ENCODE measurements around the gene RASA4B. TPM values are rescaled to one million over a fixed set of nuclear protein-coding genes. Genes with fewer than 3 reads are reported as not detected.
A peak's percentile ranks its signal among the peaks of the same experiment; 100 is the strongest.
"Not testable (repeated sequence)": the region's sequence is repeated elsewhere in the genome, so short reads cannot be mapped to it uniquely, and the experiment has no call there.

Gene RASA4B
- total and polyA plus RNA-seq, 10 donors: 16.7 to 50.5 (median 23.6) TPM

- H3K9me3 ChIP-seq; H3K27ac ChIP-seq; intact Hi-C loops (cut with DNase I; ENCODE audit: low total_unique reads); H3K4me3 ChIP-seq; H3K27me3 ChIP-seq (replicated peaks in 1 of 7); H3K4me1 ChIP-seq; H3K36me3 ChIP-seq: not testable (repeated sequence)
- DNase-seq: peak; percentile 77
- WGBS, 5 donors: 85 to 91% (median 90%) methylated on average over 2 to 3 of the region's 12 CpGs; no CpG with 5 or more reads in 2 of the 5 donors
Measured at GRCh38 chr7:102490529-102491075, 27.0 kb downstream of the RASA4B start.

- H3K27me3 ChIP-seq (replicated peaks in 1 of 7); intact Hi-C loops (cut with DNase I; ENCODE audit: low total_unique reads); H3K36me3 ChIP-seq; DNase-seq; H3K4me3 ChIP-seq; H3K4me1 ChIP-seq; H3K27ac ChIP-seq; H3K9me3 ChIP-seq: not testable (repeated sequence)
- no CpG with 5 or more reads among the region's 5 CpGs for WGBS, 5 donors
Measured at GRCh38 chr7:102484317-102484716, 33.3 kb downstream of the RASA4B start.

- no CpG with 5 or more reads among the region's 10 CpGs for WGBS, 5 donors
- H3K27me3 ChIP-seq (replicated peaks in 1 of 7); intact Hi-C loops (cut with DNase I; ENCODE audit: low total_unique reads): not testable (repeated sequence)
Measured at GRCh38 chr7:102481962-102482361, 35.6 kb downstream of the RASA4B start.

GRCh38 chr7:102479982-102480637 lies 37.5 kb downstream of the RASA4B start:
- H3K4me3 ChIP-seq; H3K27me3 ChIP-seq (replicated peaks in 1 of 7); H3K4me1 ChIP-seq; H3K36me3 ChIP-seq; intact Hi-C loops (cut with DNase I; ENCODE audit: low total_unique reads); H3K27ac ChIP-seq; H3K9me3 ChIP-seq: not testable (repeated sequence)
- TF ChIP-seq POLR2AphosphoS5 (IDR thresholded peaks at IDR 0.05) (peak in 1 of 3 donors; percentile 38), CTCF (IDR thresholded peaks at IDR 0.05 in 8 of 11, conservative IDR thresholded peaks at IDR 0.05 in 3 of 11) (peak in 10 of 11 experiments; percentile 14 to 59 (median 47))
- WGBS, 5 donors: 4 to 18% (median 10%) methylated on average over 5 to 8 of the region's 11 CpGs
- DNase-seq: peak; percentile 77

More at GRCh38 chr7:102481962-102482361, 35.6 kb downstream of the RASA4B start:
- not testable (repeated sequence) for H3K4me3 ChIP-seq, H3K9me3 ChIP-seq, H3K36me3 ChIP-seq, H3K4me1 ChIP-seq, H3K27ac ChIP-seq
- peak; percentile 3 for DNase-seq

GRCh38 chr7:102479209-102479584 lies 38.4 kb downstream of the RASA4B start:
- H3K4me1 ChIP-seq; H3K27me3 ChIP-seq (replicated peaks in 1 of 7); intact Hi-C loops (cut with DNase I; ENCODE audit: low total_unique reads); DNase-seq; H3K9me3 ChIP-seq: not testable (repeated sequence)
- H3K4me3 ChIP-seq: peak overlapping the region in 1 of 8 donors; percentile 71
- H3K27ac ChIP-seq: peak overlapping the region in 1 of 8 donors; percentile 80
- H3K36me3 ChIP-seq: peaks cover 0 to 15% (median 2%) of the 10 kb centered on the region in 6 donors
- WGBS, 5 donors: 0 to 2% methylated on average over 1 to 2 of the region's 10 CpGs; no CpG with 5 or more reads in 3 of the 5 donors

- Histone ChIP-seq H3K4me3 (peak within 1 kb of the TSS in 6 of 8 donors; percentile 37 to 71 (median 48)), H3K27ac (peak within 1 kb of the TSS in 5 of 8 donors; percentile 51 to 81 (median 78)), H3K36me3 (peaks cover 0 to 21% (median 4%) of the 10 kb centered on the region in 6 donors)
- H3K9me3 ChIP-seq; intact Hi-C loops (cut with DNase I; ENCODE audit: low total_unique reads); H3K4me1 ChIP-seq; H3K27me3 ChIP-seq (replicated peaks in 1 of 7): not testable (repeated sequence)
- DNase-seq: peak; percentile 96
- 0 to 1% (median 0%) methylated on average over 19 to 53 of the region's 72 CpGs for WGBS, 5 donors
- TF ChIP-seq POLR2A (IDR thresholded peaks at IDR 0.05): peak in 1 of 3 donors; percentile 23
- peak; percentile 64 to 84 (median 81) for TF ChIP-seq POLR2AphosphoS5 (IDR thresholded peaks at IDR 0.05)
- peak in 8 of 11 experiments; percentile 43 to 83 (median 56) for TF ChIP-seq CTCF (IDR thresholded peaks at IDR 0.05 in 8 of 11, conservative IDR thresholded peaks at IDR 0.05 in 3 of 11)
Measured at GRCh38 chr7:102478314-102479208, 39.0 kb downstream of the RASA4B start, which contains the start of gene POLR2J. TSS of gene POLR2J (minus strand) at chr7:102478922. CDS start at chr7:102478860, 62 bp downstream.

GRCh38 chr7:102474736-102475435 lies 42.7 kb downstream of the RASA4B start:
- H3K4me3 ChIP-seq; intact Hi-C loops (cut with DNase I; ENCODE audit: low total_unique reads); H3K27ac ChIP-seq; H3K27me3 ChIP-seq (replicated peaks in 1 of 7); H3K4me1 ChIP-seq; H3K9me3 ChIP-seq: not testable (repeated sequence)
- 82 to 94% (median 90%) methylated on average over 4 to 12 of the region's 19 CpGs; no CpG with 5 or more reads in 1 of the 5 donors for WGBS, 5 donors
- H3K36me3 ChIP-seq: peaks cover 0 to 58% (median 25%) of the 10 kb centered on the region in 6 donors
- peak; percentile 38 for DNase-seq

All from spleen (tissue), 11 donors.